ENCODE data around the gene SORCS2.
A peak's percentile ranks its signal among the peaks of the same experiment; 100 is the strongest.

Gene SORCS2

DNA sequence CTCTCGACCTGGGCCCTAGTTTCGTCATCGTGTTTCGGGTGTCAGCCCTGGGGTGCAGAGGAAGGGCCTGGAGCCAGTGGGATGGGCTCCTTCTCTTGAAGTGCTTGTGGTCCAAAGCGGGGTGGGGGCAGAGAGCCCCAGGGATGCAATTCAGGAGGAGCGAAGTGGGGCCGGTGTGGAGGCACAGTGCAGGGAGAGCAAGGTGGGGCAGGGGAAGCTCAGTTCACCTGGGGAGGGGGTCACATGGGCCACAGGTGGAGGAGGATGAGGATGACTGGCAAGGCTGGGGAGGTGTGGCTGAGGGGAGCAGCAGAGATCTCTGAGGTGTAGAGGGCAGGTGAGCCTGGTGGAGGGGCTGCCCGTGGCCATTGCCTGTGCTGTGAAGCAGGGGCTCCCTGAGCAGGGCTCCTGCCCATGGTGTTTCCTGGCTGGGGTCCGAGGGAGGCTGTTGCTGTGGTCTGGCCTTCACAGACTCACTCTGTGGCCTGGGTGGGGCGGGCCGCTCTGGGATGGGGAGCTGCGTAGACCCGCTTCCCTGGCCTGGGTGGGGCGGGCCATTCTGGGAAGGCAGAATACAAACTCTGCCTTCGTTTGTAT lies 6.9 kb downstream of the SORCS2 start:
- H3K27me3 Mint-ChIP-seq, result peaks cover 82% of the 10 kb centered on the region
- no peak overlapping the region for H3K4me3 Mint-ChIP-seq
- DNase-seq, result no peak
- H3K27ac Mint-ChIP-seq, result peak overlapping the region; percentile 22 to 77
- H3K4me1 Mint-ChIP-seq, result no peaks in the 10 kb centered on the region
- ATAC-seq, result peak; percentile 14
- no peaks in the 10 kb centered on the region for H3K9me3 Mint-ChIP-seq

DNA sequence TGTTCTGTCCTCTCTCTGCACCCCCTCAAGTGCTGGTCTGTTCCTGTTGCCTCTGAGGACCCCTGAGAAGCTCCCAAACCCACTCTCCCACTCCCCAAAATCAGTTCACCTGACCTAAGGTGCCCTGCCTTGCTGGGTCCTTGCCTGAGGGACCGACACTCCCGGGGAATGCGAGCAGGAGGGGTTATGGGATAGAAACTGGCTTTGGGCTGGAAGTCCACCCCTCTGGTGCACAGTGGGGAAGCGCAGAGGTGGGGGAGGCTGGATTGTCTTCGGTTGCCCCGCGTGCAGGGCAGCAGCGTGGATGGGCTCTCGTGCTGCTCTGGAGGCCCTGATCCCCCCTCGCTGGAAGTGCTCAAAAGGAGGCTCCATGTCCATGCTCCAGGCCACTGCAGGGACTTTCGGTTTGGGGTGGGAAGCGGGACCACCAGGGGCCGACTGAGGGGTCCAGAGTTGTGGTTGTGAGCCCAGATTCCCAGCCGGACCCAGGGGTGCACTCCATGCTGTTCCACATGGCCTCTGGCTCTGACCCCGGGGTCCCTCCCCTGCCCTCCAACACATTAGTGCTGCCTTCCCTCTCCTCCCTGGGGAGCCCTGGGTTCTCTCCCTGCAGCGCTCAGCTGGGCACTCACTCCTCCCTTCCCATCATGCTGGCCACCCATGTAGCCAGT lies 7.6 kb downstream of the SORCS2 start:
- H3K27ac Mint-ChIP-seq, result no peak overlapping the region
- H3K4me3 Mint-ChIP-seq, result no peak overlapping the region
- H3K27me3 Mint-ChIP-seq, result peaks cover 75% of the 10 kb centered on the region
- ATAC-seq (no peak), DNase-seq (no peak)
- no peaks in the 10 kb centered on the region for H3K9me3 Mint-ChIP-seq
- H3K4me1 Mint-ChIP-seq, result no peaks in the 10 kb centered on the region

- Mint-ChIP-seq H3K4me3 (no peak overlapping the region), H3K27ac (no peak overlapping the region), H3K9me3 (no peaks in the 10 kb centered on the region), H3K27me3 (peaks cover 66% of the 10 kb centered on the region), H3K4me1 (no peaks in the 10 kb centered on the region)
- ATAC-seq, result no peak
- DNase-seq, result no peak
Measured at GRCh38 chr4:7200801-7201200, 8.5 kb downstream of the SORCS2 start.

GRCh38 chr4:7201420-7202305 lies 9.3 kb downstream of the SORCS2 start:
- Mint-ChIP-seq H3K9me3 (no peaks in the 10 kb centered on the region), H3K4me3 (no peak overlapping the region), H3K4me1 (no peaks in the 10 kb centered on the region), H3K27ac (peak overlapping the region in 1 of 2 donors; percentile 85), H3K27me3 (peaks cover 65% of the 10 kb centered on the region)
- ATAC-seq (no peak), DNase-seq (no peak)

GRCh38 chr4:7202411-7202810 lies 10.1 kb downstream of the SORCS2 start:
- DNase-seq (no peak), ATAC-seq (no peak)
- Mint-ChIP-seq H3K27me3 (peaks cover 58% of the 10 kb centered on the region), H3K4me1 (no peaks in the 10 kb centered on the region), H3K4me3 (no peak overlapping the region), H3K9me3 (no peaks in the 10 kb centered on the region), H3K27ac (no peak overlapping the region)

GRCh38 chr4:7204656-7205387 lies 12.5 kb downstream of the SORCS2 start:
- H3K27me3 Mint-ChIP-seq, result peaks cover 37% of the 10 kb centered on the region
- ATAC-seq (no peak), DNase-seq (no peak)
- no peaks in the 10 kb centered on the region for H3K4me1 Mint-ChIP-seq
- no peak overlapping the region for H3K4me3 Mint-ChIP-seq
- no peaks in the 10 kb centered on the region for H3K9me3 Mint-ChIP-seq
- H3K27ac Mint-ChIP-seq, result no peak overlapping the region

DNA sequence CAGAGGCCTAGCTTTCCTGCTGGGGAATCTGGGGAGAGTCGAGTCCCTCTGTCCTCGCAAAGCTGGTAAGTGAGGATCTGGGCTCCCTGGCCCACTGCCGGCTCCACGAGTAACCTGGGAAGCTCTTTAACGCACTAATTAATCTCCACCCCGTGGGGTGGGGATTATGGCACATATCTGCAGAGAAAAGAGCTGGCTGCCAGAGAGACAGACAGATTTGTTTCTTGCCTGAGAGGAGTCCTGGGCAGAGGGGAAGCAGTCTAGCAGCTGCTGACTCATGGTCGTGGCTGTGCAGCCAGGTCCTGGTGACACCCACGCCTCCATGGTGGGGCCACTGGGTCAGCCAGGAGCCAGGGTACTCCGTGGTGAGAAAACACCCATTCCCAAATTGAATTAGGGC lies 14.0 kb downstream of the SORCS2 start:
- ATAC-seq, result no peak
- no peak overlapping the region for H3K27ac Mint-ChIP-seq
- H3K27me3 Mint-ChIP-seq, result peaks cover 22% of the 10 kb centered on the region
- no peak overlapping the region for H3K4me3 Mint-ChIP-seq
- no peak for DNase-seq
- H3K4me1 Mint-ChIP-seq, result no peaks in the 10 kb centered on the region
- H3K9me3 Mint-ChIP-seq, result no peaks in the 10 kb centered on the region

DNA sequence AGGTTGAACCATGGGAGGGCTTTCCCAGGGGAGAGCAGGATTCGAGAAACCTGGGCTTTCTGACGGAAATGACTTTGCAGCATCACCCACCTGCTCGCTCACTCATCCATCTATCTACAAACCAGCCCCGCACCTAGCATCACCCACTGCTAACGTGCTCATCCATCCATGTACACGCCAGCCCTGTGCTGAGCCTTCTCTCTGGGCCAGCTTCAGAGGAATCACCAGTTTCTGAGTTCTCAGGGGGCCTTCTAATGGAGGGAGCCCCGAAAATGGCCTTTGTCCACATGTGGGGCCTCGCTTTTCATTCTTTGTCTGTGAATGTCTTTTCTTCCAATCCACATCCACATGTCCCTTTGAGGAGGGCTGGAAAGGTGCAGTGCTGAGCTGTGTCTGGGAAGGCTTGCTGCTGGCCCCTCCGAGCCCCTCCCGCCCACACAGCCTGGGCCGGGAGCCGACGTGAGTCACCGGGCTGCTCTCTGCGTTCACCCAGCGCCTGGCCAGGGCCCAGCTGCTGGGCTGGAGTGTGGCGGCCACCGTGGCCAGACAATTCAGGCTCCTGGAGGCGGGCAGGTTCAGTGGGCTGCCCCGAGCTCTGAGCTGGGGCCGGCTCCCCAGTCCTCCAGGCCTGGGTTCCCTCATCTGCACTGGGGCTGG lies 14.7 kb downstream of the SORCS2 start:
- Mint-ChIP-seq H3K4me1 (no peaks in the 10 kb centered on the region), H3K27me3 (peaks cover 15% of the 10 kb centered on the region), H3K27ac (no peak overlapping the region), H3K4me3 (no peak overlapping the region), H3K9me3 (no peaks in the 10 kb centered on the region)
- ATAC-seq (no peak), DNase-seq (no peak)

GRCh38 chr4:7207628-7208231 lies 15.4 kb downstream of the SORCS2 start:
- DNase-seq (no peak), ATAC-seq (no peak)
- no peak overlapping the region for H3K4me3 Mint-ChIP-seq
- H3K9me3 Mint-ChIP-seq, result peaks cover 0 to 4% of the 10 kb centered on the region in 2 donors
- H3K27ac Mint-ChIP-seq, result no peak overlapping the region
- no peaks in the 10 kb centered on the region for H3K4me1 Mint-ChIP-seq
- H3K27me3 Mint-ChIP-seq, result peaks cover 8% of the 10 kb centered on the region

GRCh38 chr4:7208509-7209451 lies 16.4 kb downstream of the SORCS2 start:
- peaks cover 8% of the 10 kb centered on the region for H3K27me3 Mint-ChIP-seq
- DNase-seq, result no peak
- no peaks in the 10 kb centered on the region for H3K4me1 Mint-ChIP-seq
- H3K27ac Mint-ChIP-seq, result no peak overlapping the region
- peaks cover 0 to 12% of the 10 kb centered on the region in 2 donors for H3K9me3 Mint-ChIP-seq
- peak; percentile 19 for ATAC-seq
- no peak overlapping the region for H3K4me3 Mint-ChIP-seq

- H3K9me3 Mint-ChIP-seq, result peaks cover 0 to 12% of the 10 kb centered on the region in 2 donors
- no peak overlapping the region for H3K27ac Mint-ChIP-seq
- H3K4me1 Mint-ChIP-seq, result no peaks in the 10 kb centered on the region
- no peak overlapping the region for H3K4me3 Mint-ChIP-seq
- H3K27me3 Mint-ChIP-seq, result peaks cover 8% of the 10 kb centered on the region
- no peak for ATAC-seq
- no peak for DNase-seq
Measured at GRCh38 chr4:7209699-7210098, 17.4 kb downstream of the SORCS2 start.

- no peak overlapping the region for H3K27ac Mint-ChIP-seq
- H3K4me3 Mint-ChIP-seq, result no peak overlapping the region
- no peaks in the 10 kb centered on the region for H3K4me1 Mint-ChIP-seq
- DNase-seq, result no peak
- H3K9me3 Mint-ChIP-seq, result peaks cover 0 to 12% of the 10 kb centered on the region in 2 donors
- ATAC-seq, result no peak
- peaks cover 8% of the 10 kb centered on the region for H3K27me3 Mint-ChIP-seq
Measured at GRCh38 chr4:7210824-7211223, 18.5 kb downstream of the SORCS2 start.

- ATAC-seq, result no peak
- peaks cover 5% of the 10 kb centered on the region for H3K27me3 Mint-ChIP-seq
- DNase-seq, result no peak
- no peaks in the 10 kb centered on the region for H3K4me1 Mint-ChIP-seq
- H3K4me3 Mint-ChIP-seq, result no peak overlapping the region
- peaks cover 0 to 12% of the 10 kb centered on the region in 2 donors for H3K9me3 Mint-ChIP-seq
- H3K27ac Mint-ChIP-seq, result no peak overlapping the region
Measured at GRCh38 chr4:7212101-7212674, 19.9 kb downstream of the SORCS2 start.

DNA sequence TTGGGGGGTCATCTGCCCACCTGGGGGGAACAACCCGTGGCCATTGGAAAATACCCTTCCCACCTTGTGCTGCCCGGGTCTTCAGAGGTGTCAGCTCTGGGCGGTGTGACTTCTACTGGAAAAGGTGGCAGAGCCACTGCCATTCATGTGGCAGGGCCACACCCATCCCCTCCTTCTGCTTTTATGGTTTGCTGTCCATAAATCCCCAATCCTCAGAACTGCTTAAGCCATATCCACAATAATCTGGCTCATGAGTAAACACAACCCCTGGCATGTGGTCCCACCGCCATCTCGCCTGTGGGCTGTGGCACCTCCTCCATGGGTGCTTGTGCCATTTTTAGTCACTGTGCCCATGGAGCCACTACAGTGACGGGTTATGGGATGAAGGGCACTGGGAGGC lies 20.6 kb downstream of the SORCS2 start:
- peaks cover 0 to 12% of the 10 kb centered on the region in 2 donors for H3K9me3 Mint-ChIP-seq
- ATAC-seq, result no peak

More for the DNA sequence above, 20.6 kb downstream of the SORCS2 start:
- Mint-ChIP-seq H3K4me1 (no peaks in the 10 kb centered on the region), H3K27ac (no peak overlapping the region), H3K4me3 (no peak overlapping the region), H3K27me3 (peaks cover 11% of the 10 kb centered on the region)
- DNase-seq, result no peak

All from stimulated activated naive CD8-positive, alpha-beta T cell treated with anti-CD3 and anti-CD28 coated beads, Interleukin-15, amount 100 ng/mL, for 72 hours (primary cell).